SK-N-SH (cell line): ENCODE measurements around the gene NCKAP5. TPM values are rescaled to one million over a fixed set of nuclear protein-coding genes. Genes with fewer than 3 reads are reported as not detected.

ENCODE experiments used
- CTCF ChIA-PET: fragments of 300-600, 350-600 bp; formaldehyde crosslinking; extraction: SDS; loops from one replicate; lab custom pipeline; 2021; lab: Yijun Ruan, JAX
- POLR2A ChIA-PET: fragments of 350-600 bp; sonication (Branson Sonifier 250); formaldehyde crosslinking; extraction: SDS; loops from one replicate; lab custom pipeline; 2020; ENCODE audit warnings: antibody characterized with exemption, inconsistent platforms; lab: Yijun Ruan, JAX
- DNase-seq: peaks from one replicate; pipeline ENCODE4 v3.0.0; 2012
- H2AFZ ChIP-seq: fragments of 200-600 bp; sonication (generic); 2 replicates; pipeline ENCODE4 v1.8.1; 2016; ENCODE audit warnings: antibody characterized with exemption, mild to moderate bottlenecking, low read depth
- H3F3A ChIP-seq: fragments of 200-600 bp; sonication (generic); replicated peaks from 2 replicates; pipeline ENCODE3; 2016; ENCODE audit warnings: antibody characterized with exemption, mild to moderate bottlenecking; ENCODE audit not compliant: insufficient read depth
- H3K27ac ChIP-seq, 2 experiments: fragments of 200-500 bp in 1 of 2; fragments of 200-600 bp in 1 of 2; sonication (Bioruptor generic) in 1 of 2; sonication (generic), shearing (Covaris generic) in 1 of 2; 2 replicates each; pipeline versions ENCODE4 v1.5.1 to v1.6.1; 2014 to 2016; ENCODE audit warnings: low read depth in 2 of 2, inconsistent platforms in 1 of 2, low read length in 1 of 2, mild to moderate bottlenecking in 1 of 2, mixed read lengths in 1 of 2
- H3K27me3 ChIP-seq: fragments of 200-600 bp; sonication (generic), shearing (Covaris generic); 2 replicates; pipeline ENCODE4 v1.6.1; 2016; ENCODE audit warnings: mixed run types; ENCODE audit not compliant: insufficient read depth
- H3K36me3 ChIP-seq, 2 experiments: fragments of 200-500 bp in 1 of 2; fragments of 200-600 bp in 1 of 2; sonication (Bioruptor generic) in 1 of 2; sonication (generic) in 1 of 2; replicated peaks in 1 of 2; 2 replicates each; pipeline versions ENCODE3 to v1.5.1; 2014 to 2016; ENCODE audit warnings: low read length in 1 of 2, mild to moderate bottlenecking in 1 of 2; ENCODE audit not compliant: insufficient read depth in 2 of 2, control insufficient read depth in 1 of 2
- H3K4me1 ChIP-seq, 2 experiments: fragments of 200-500 bp in 1 of 2; fragments of 200-600 bp in 1 of 2; sonication (Bioruptor generic) in 1 of 2; sonication (generic), shearing (Covaris generic) in 1 of 2; 2 replicates each; pipeline versions ENCODE4 v1.5.1 to v1.6.1; 2014 to 2016; ENCODE audit warnings: low read depth in 1 of 2, low read length in 1 of 2, mixed run types in 1 of 2; ENCODE audit not compliant: insufficient read depth in 2 of 2, control insufficient read depth in 1 of 2
- H3K4me2 ChIP-seq: fragments of 200-600 bp; sonication (generic), shearing (Covaris generic); 2 replicates; pipeline ENCODE4 v1.6.1; 2017; ENCODE audit warnings: mixed run types
- H3K4me3 ChIP-seq, 2 experiments: fragments of 200-500 bp in 1 of 2; fragments of 200-600 bp in 1 of 2; sonication (Bioruptor generic) in 1 of 2; sonication (generic), shearing (Covaris generic) in 1 of 2; 2 replicates each; pipeline versions ENCODE4 v1.5.1 to v1.8.1; 2014 to 2016; ENCODE audit warnings: low read depth in 2 of 2, inconsistent platforms in 1 of 2, low read length in 1 of 2, mild to moderate bottlenecking in 1 of 2, mixed read lengths in 1 of 2, moderate library complexity in 1 of 2
- H3K79me2 ChIP-seq: fragments of 200-600 bp; sonication (generic); 2 replicates; pipeline ENCODE4 v1.8.1; 2017; ENCODE audit warnings: mild to moderate bottlenecking; ENCODE audit not compliant: insufficient read depth
- H3K9ac ChIP-seq: fragments of 200-600 bp; sonication (generic); 2 replicates; pipeline ENCODE4 v1.6.1; 2017; ENCODE audit warnings: mixed run types
- H3K9me2 ChIP-seq: fragments of 200-600 bp; sonication (generic); 2 replicates; pipeline ENCODE4 v1.6.1; 2017; ENCODE audit warnings: mixed run types
- H3K9me3 ChIP-seq: fragments of 200-600 bp; sonication (generic); 2 replicates; pipeline ENCODE4 v1.6.1; 2017; ENCODE audit warnings: mixed run types, mild to moderate bottlenecking, moderate library complexity
- H4K20me1 ChIP-seq: fragments of 200-600 bp; sonication (generic); 2 replicates; pipeline ENCODE4 v1.6.1; 2017; ENCODE audit warnings: mild to moderate bottlenecking, mixed run types; ENCODE audit not compliant: insufficient read depth
- FOSL2 ChIP-seq: IDR thresholded peaks from 2 replicates; pipeline ENCODE4 v1.4.0; 2012; ENCODE audit warnings: low read depth, mild to moderate bottlenecking, moderate library complexity, borderline replicate concordance
- MEF2A ChIP-seq: IDR thresholded peaks from 2 replicates; pipeline ENCODE4 v1.4.0; 2012; ENCODE audit warnings: low read depth, borderline replicate concordance
- NRF1 ChIP-seq: IDR thresholded peaks from 2 replicates; pipeline ENCODE4 v1.6.1; 2012; ENCODE audit warnings: low read depth, mild to moderate bottlenecking, low read length
- RXRA ChIP-seq: IDR thresholded peaks from 2 replicates; pipeline ENCODE4 v1.4.0; 2012; ENCODE audit warnings: low read depth, mild to moderate bottlenecking, borderline replicate concordance
- WGBS: methylation state at CpG from one replicate; pipeline ENCODE4 v1.1.6; 2017; ENCODE audit warnings: low lambda C conversion rate; 5-methylcytosine and 5-hydroxymethylcytosine counted together
- polyA plus RNA-seq, 3 experiments: library from polyadenylated mRNA; depleted of rRNA; stranded (reverse); fragments of >200 nt; gene quantifications; 2 replicates each; pipeline ENCODE4 v1.2.3, GENCODE V29; 2012
- TF ChIP-seq, protein P1 (sequence below): IDR thresholded peaks from 2 replicates; pipeline ENCODE4 v1.6.1; 2012; ENCODE audit warnings: mild to moderate bottlenecking, low read depth, low read length, moderate library complexity
- TF ChIP-seq, protein P2 (sequence below): IDR thresholded peaks from 2 replicates; pipeline ENCODE4 v1.4.0; 2012; ENCODE audit warnings: low read depth
- TF ChIP-seq, protein P3 (sequence below): fragments of 150-350 bp; IDR thresholded peaks from 2 replicates; pipeline ENCODE4 v1.6.1; 2016; ENCODE audit warnings: mild to moderate bottlenecking, low read depth, low read length

The NCKAP5 gene
- polyA plus RNA-seq, 1 of the 3 experiments (the other 2 are of a cell fraction): 0.02 TPM

DNA sequence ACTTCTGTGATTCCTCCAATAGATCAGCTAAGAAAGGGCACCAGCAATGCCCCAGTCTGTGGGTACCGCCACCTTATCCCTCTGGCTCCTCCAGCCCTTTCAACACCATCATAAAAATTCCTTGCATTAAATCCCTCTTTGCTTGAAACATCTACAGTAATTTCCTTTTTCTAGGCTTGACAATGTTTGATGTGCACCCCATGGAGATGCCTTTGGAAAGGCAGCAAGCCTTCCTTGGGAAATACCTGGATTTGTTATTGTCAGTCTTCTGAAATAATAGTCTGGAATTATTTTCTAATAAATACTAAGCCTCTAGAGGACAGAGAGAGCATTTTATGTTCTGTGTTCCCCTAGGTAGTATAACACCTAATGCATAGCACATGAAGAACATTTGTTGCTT lies 46.1 kb downstream of the NCKAP5 start:
- no peaks in the 10 kb centered on the region for H3K9me2 ChIP-seq
- POLR2A ChIA-PET: interaction anchor here (0.6 kb wide), 1 partner anchor 362 kb away, joined by 5 read pairs; no protein-coding TSS in a partner anchor
- H4K20me1 ChIP-seq: no peaks in the 10 kb centered on the region
- TF ChIP-seq RXRA (no peak), FOSL2 (no peak)
- H3K4me1 ChIP-seq: peaks cover 0 to 28% of the 10 kb centered on the region in 2 experiments; a peak in 1 of 4 replicates
- no peak overlapping the region for H3K4me2 ChIP-seq
- CTCF ChIA-PET: interaction anchor here (0.6 to 1.5 kb wide), 2 partner anchors 39 to 89 kb away, joined by 3 read pairs; no protein-coding TSS in a partner anchor
- H3K79me2 ChIP-seq: no peaks in the 10 kb centered on the region
- H2AFZ ChIP-seq: no peak overlapping the region
- H3K4me3 ChIP-seq: no peak overlapping the region
- no peak overlapping the region for H3K27ac ChIP-seq
- DNase-seq: no peak
- no peaks in the 10 kb centered on the region for H3K36me3 ChIP-seq
- no peaks in the 10 kb centered on the region for H3F3A ChIP-seq
- WGBS: 55% methylated on average over 1 of the region's 1 CpG
- H3K9ac ChIP-seq: no peak overlapping the region
- H3K27me3 ChIP-seq: no peaks in the 10 kb centered on the region
- H3K9me3 ChIP-seq: no peaks in the 10 kb centered on the region

DNA sequence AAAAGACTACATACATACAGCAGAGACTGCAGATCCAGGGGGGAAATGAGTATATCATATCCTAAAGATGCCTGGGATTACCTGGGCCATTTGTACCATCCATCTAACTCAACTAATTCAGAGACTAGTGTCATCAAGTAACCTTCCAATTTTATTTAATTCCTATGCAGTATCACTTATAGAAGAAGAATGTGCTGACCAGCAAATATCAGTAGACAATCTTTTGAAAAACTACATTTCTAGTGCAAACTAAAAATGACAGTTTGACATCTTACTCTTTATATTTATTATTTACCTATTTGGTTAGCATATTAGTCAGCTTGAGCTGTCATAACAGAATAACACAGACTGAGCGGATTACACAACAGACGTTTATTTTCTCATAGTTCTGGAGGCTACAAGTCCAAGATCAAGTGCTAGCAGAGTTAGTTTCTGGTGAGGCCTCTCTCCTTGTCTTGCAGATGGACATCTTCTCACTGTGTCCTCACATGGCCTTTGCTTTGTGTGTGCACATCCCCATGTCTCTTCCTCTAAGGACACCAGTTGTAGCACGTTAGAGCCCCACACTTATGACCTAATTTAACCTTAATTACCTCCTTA lies 47.0 kb downstream of the NCKAP5 start:
- Histone ChIP-seq H3K36me3 (no peaks in the 10 kb centered on the region), H3K4me3 (no peak overlapping the region), H3K27ac (no peak overlapping the region), H3K27me3 (no peaks in the 10 kb centered on the region), H3K79me2 (no peaks in the 10 kb centered on the region), H2AFZ (no peak overlapping the region), H3K4me2 (no peak overlapping the region), H3K4me1 (peaks cover 0 to 28% of the 10 kb centered on the region in 2 experiments; a peak in 1 of 4 replicates), H3K9me3 (no peaks in the 10 kb centered on the region), H4K20me1 (no peaks in the 10 kb centered on the region), H3K9me2 (no peaks in the 10 kb centered on the region), H3K9ac (no peak overlapping the region), H3F3A (no peaks in the 10 kb centered on the region)
- CTCF ChIA-PET: interaction anchor here (0.6 to 2.5 kb wide), 3 partner anchors 88 to 323 kb away, joined by 3 to 22 read pairs (median 19); no protein-coding TSS in a partner anchor
- no peak for DNase-seq
- TF ChIP-seq, protein P1, sequence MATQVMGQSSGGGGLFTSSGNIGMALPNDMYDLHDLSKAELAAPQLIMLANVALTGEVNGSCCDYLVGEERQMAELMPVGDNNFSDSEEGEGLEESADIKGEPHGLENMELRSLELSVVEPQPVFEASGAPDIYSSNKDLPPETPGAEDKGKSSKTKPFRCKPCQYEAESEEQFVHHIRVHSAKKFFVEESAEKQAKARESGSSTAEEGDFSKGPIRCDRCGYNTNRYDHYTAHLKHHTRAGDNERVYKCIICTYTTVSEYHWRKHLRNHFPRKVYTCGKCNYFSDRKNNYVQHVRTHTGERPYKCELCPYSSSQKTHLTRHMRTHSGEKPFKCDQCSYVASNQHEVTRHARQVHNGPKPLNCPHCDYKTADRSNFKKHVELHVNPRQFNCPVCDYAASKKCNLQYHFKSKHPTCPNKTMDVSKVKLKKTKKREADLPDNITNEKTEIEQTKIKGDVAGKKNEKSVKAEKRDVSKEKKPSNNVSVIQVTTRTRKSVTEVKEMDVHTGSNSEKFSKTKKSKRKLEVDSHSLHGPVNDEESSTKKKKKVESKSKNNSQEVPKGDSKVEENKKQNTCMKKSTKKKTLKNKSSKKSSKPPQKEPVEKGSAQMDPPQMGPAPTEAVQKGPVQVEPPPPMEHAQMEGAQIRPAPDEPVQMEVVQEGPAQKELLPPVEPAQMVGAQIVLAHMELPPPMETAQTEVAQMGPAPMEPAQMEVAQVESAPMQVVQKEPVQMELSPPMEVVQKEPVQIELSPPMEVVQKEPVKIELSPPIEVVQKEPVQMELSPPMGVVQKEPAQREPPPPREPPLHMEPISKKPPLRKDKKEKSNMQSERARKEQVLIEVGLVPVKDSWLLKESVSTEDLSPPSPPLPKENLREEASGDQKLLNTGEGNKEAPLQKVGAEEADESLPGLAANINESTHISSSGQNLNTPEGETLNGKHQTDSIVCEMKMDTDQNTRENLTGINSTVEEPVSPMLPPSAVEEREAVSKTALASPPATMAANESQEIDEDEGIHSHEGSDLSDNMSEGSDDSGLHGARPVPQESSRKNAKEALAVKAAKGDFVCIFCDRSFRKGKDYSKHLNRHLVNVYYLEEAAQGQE: no peak
- TF ChIP-seq, protein P2, sequence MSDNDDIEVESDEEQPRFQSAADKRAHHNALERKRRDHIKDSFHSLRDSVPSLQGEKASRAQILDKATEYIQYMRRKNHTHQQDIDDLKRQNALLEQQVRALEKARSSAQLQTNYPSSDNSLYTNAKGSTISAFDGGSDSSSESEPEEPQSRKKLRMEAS: no peak
- TF ChIP-seq FOSL2 (no peak), NRF1 (no peak), MEF2A (no peak)
- TF ChIP-seq, protein P3, sequence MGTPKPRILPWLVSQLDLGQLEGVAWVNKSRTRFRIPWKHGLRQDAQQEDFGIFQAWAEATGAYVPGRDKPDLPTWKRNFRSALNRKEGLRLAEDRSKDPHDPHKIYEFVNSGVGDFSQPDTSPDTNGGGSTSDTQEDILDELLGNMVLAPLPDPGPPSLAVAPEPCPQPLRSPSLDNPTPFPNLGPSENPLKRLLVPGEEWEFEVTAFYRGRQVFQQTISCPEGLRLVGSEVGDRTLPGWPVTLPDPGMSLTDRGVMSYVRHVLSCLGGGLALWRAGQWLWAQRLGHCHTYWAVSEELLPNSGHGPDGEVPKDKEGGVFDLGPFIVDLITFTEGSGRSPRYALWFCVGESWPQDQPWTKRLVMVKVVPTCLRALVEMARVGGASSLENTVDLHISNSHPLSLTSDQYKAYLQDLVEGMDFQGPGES: no peak
- POLR2A ChIA-PET: no interaction called here
- WGBS: 44% methylated on average over 3 of the region's 3 CpGs
